Natural killer cell (primary cell): Measurements from ENCODE around the gene KCNC4. TPM values are rescaled to one million over a fixed set of nuclear protein-coding genes. Genes with fewer than 3 reads are reported as not detected.

Experiments
- ATAC-seq, 3 donors: fragments of 150-1000 bp in 2 of 3; fragments of 200-7000 bp in 1 of 3; cut with Tn5 transposase; 1 replicate in 1 of 3; 2 replicates in 2 of 3; pipeline ENCODE4 v1.10.0; 2021; ENCODE audit warnings: mild to moderate bottlenecking in 2 of 3, moderate library complexity in 2 of 3
- DNase-seq, 2 donors: peaks; one replicate each; pipeline versions ENCODE4 v3.0.0 to v3.0.0-alpha.2; 2013 to 2021; ENCODE audit warnings: mixed read lengths in 1 of 2
- H3K27ac ChIP-seq: one replicate; pipeline ENCODE4 v1.5.1; 2013; ENCODE audit warnings: mild to moderate bottlenecking, low read length
- H3K27me3 ChIP-seq: one replicate; pipeline ENCODE4 v1.6.1; 2013; ENCODE audit warnings: low read length; ENCODE audit not compliant: control insufficient read depth, insufficient read depth
- H3K36me3 ChIP-seq: one replicate; pipeline ENCODE4 v1.6.1; 2013; ENCODE audit warnings: low read length; ENCODE audit not compliant: control insufficient read depth, insufficient read depth
- H3K4me1 ChIP-seq: one replicate; pipeline ENCODE4 v1.6.1; 2013; ENCODE audit warnings: low read length; ENCODE audit not compliant: control insufficient read depth, insufficient read depth
- H3K4me3 ChIP-seq: one replicate; pipeline ENCODE4 v1.5.1; 2013; ENCODE audit warnings: low read length
- H3K9me3 ChIP-seq: one replicate; pipeline ENCODE4 v1.6.1; 2013; ENCODE audit warnings: low read length; ENCODE audit not compliant: control insufficient read depth, insufficient read depth
- H3K27ac Mint-ChIP-seq, 2 donors: one replicate each; pipeline ENCODE4 v1.8.0; 2022; ENCODE audit warnings: mild to moderate bottlenecking in 2 of 2, mixed read lengths in 2 of 2, moderate library complexity in 1 of 2
- H3K27me3 Mint-ChIP-seq, 2 donors: one replicate each; pipeline ENCODE4 v1.8.0; 2022; ENCODE audit warnings: low read depth in 2 of 2, mixed read lengths in 2 of 2
- H3K36me3 Mint-ChIP-seq: one replicate; pipeline ENCODE4 v1.8.0; 2022; ENCODE audit warnings: mixed read lengths
- H3K4me1 Mint-ChIP-seq, 2 donors: one replicate each; pipeline ENCODE4 v1.8.0; 2022; ENCODE audit warnings: mixed read lengths in 2 of 2
- H3K4me3 Mint-ChIP-seq: one replicate; pipeline ENCODE4 v1.8.0; 2022; ENCODE audit warnings: mild to moderate bottlenecking, moderate library complexity, mixed read lengths
- H3K9me3 Mint-ChIP-seq, 2 donors: one replicate each; pipeline ENCODE4 v1.8.0; 2022; ENCODE audit warnings: mixed read lengths in 2 of 2
- WGBS: methylation state at CpG from one replicate; pipeline ENCODE4 v1.1.7; 2013; ENCODE audit warnings: missing lambda C conversion rate; ENCODE audit not compliant: insufficient coverage; 5-methylcytosine and 5-hydroxymethylcytosine counted together
- intact Hi-C: fragments of 100-400 bp; cut with micrococcal nuclease; formaldehyde crosslinking; loops from one replicate; pipeline ENCODE4 v1.14.2; 2022
- total RNA-seq, 4 donors: library from RNA; stranded (reverse); fragments of 120-200 nt in 1 of 4; gene quantifications; one replicate each; pipeline versions ENCODE4 v1.2.3 to v1.2.4, GENCODE V29; 2013 to 2022
- TF ChIP-seq, protein P1 (sequence below): fragments of 200-600 bp; IDR thresholded peaks from one replicate; pipeline ENCODE4 v1.8.0; 2022; ENCODE audit warnings: antibody characterized with exemption

KCNC4 gene
- total RNA-seq, 3 donors from 2014 or later (not counting 1 experiment from before 2014, with no cell fraction given) = 2.5 to 3.9 (median 3.3) TPM

DNA sequence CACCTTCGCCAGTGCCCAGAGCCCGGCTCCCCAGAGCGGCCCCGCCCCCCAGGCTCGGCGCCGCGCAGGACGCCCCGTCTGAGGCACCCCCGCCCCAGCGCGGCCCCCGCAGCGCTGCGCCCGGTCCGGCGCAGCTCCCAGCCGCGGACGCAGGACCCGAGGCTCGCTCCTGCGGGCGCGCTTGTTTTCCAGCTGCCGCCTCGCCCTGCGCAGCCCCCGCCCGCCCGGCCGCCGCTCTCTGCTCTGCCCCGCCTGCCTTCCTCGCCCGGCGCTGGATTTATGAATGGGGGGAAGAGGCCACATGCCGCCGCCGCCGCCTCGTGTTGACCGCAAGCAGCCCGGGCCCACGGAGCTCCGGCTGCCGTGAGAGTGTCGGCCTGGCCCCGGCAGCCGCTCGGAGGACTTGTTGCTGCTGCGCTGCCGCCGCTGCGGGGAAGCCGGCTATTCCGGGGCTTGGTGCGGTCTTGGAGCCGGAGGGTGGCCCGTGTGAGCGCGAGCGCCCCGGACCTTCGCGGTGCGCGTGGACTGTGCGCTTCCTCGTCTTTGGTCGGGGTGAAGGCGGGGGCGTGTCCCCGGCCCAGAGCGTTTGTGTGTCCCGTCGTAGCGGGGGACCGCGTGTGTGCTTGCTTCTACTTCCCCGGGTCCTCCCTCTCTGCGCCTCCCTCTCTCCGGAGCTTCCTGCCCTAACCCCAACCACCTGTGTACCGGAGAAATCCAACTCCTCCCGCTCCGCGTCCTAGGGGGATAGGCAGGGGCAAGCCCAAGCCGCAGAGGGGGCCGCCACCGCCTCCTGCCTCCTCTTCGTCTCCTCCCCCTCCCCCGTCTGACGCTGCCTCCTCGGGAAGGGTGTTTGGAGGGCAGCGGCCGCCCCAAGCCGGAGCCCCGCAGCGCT is 736 bp downstream of the KCNC4 start:
- no peak overlapping the region for H3K27ac ChIP-seq
- ATAC-seq (peak; percentile 10 to 19 (median 15)), DNase-seq (peak; percentile 42 to 72)
- intact Hi-C loops = loop anchor here (1.0 kb wide), 1 partner anchor 127 kb away; no protein-coding TSS in a partner anchor
- Mint-ChIP-seq H3K9me3 (no peaks in the 10 kb centered on the region), H3K4me1 (peaks cover 8 to 35% of the 10 kb centered on the region in 2 donors), H3K4me3 (peak overlapping the region; percentile 92), H3K27ac (peak overlapping the region; percentile 56 to 82), H3K27me3 (peaks cover 0 to 9% of the 10 kb centered on the region in 2 donors), H3K36me3 (no peaks in the 10 kb centered on the region)
- TF ChIP-seq, protein P1, sequence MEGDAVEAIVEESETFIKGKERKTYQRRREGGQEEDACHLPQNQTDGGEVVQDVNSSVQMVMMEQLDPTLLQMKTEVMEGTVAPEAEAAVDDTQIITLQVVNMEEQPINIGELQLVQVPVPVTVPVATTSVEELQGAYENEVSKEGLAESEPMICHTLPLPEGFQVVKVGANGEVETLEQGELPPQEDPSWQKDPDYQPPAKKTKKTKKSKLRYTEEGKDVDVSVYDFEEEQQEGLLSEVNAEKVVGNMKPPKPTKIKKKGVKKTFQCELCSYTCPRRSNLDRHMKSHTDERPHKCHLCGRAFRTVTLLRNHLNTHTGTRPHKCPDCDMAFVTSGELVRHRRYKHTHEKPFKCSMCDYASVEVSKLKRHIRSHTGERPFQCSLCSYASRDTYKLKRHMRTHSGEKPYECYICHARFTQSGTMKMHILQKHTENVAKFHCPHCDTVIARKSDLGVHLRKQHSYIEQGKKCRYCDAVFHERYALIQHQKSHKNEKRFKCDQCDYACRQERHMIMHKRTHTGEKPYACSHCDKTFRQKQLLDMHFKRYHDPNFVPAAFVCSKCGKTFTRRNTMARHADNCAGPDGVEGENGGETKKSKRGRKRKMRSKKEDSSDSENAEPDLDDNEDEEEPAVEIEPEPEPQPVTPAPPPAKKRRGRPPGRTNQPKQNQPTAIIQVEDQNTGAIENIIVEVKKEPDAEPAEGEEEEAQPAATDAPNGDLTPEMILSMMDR = no peak
- peaks cover 28% of the 10 kb centered on the region for H3K4me1 ChIP-seq
- WGBS = under 1% methylated on average over 101 of the region's 101 CpGs
- no peaks in the 10 kb centered on the region for H3K36me3 ChIP-seq
- H3K4me3 ChIP-seq = peak overlapping the region; percentile 52
- H3K27me3 ChIP-seq = peaks cover 5% of the 10 kb centered on the region
- no peaks in the 10 kb centered on the region for H3K9me3 ChIP-seq

- Histone ChIP-seq H3K27ac (no peak overlapping the region), H3K9me3 (no peaks in the 10 kb centered on the region), H3K4me3 (peak overlapping the region; percentile 52), H3K27me3 (peaks cover 5% of the 10 kb centered on the region), H3K36me3 (no peaks in the 10 kb centered on the region), H3K4me1 (peaks cover 28% of the 10 kb centered on the region)
- H3K27me3 Mint-ChIP-seq = peaks cover 0 to 9% of the 10 kb centered on the region in 2 donors
- H3K27ac Mint-ChIP-seq = peak overlapping the region; percentile 56 to 82
- peak; percentile 27 to 62 for DNase-seq
- H3K9me3 Mint-ChIP-seq = no peaks in the 10 kb centered on the region
- WGBS = 15% methylated on average over 81 of the region's 81 CpGs
- H3K36me3 Mint-ChIP-seq = no peaks in the 10 kb centered on the region
- TF ChIP-seq, protein P1 = no peak
- intact Hi-C loops = no loop called here
- peaks cover 8 to 35% of the 10 kb centered on the region in 2 donors for H3K4me1 Mint-ChIP-seq
- ATAC-seq = no peak
- peak overlapping the region; percentile 92 for H3K4me3 Mint-ChIP-seq
These were observed 1.5 kb downstream of the KCNC4 start for GRCh38 chr1:110211496-110212168.

- Histone ChIP-seq H3K9me3 (no peaks in the 10 kb centered on the region), H3K27ac (no peak overlapping the region), H3K36me3 (no peaks in the 10 kb centered on the region), H3K4me1 (peaks cover 24% of the 10 kb centered on the region), H3K4me3 (no peak overlapping the region), H3K27me3 (peaks cover 5% of the 10 kb centered on the region)
- H3K4me3 Mint-ChIP-seq = peak overlapping the region; percentile 81
- 52% methylated on average over 15 of the region's 20 CpGs for WGBS
- H3K4me1 Mint-ChIP-seq = peaks cover 8 to 32% of the 10 kb centered on the region in 2 donors
- peak in 1 of 2 donors; percentile 36 for DNase-seq
- no peak for ATAC-seq
- intact Hi-C loops = no loop called here
- H3K36me3 Mint-ChIP-seq = no peaks in the 10 kb centered on the region
- H3K27me3 Mint-ChIP-seq = peaks cover 0 to 9% of the 10 kb centered on the region in 2 donors
- H3K9me3 Mint-ChIP-seq = no peaks in the 10 kb centered on the region
- peak overlapping the region in 1 of 2 donors; percentile 45 for H3K27ac Mint-ChIP-seq
- TF ChIP-seq, protein P1 = no peak
These were observed 2.3 kb downstream of the KCNC4 start for GRCh38 chr1:110212169-110213142.
